NCI-H526 treated with DMSO at 0.1 percent for 48 hours (cell line): Measurements from ENCODE around the gene PSMD11.
"Not testable (repeated sequence)": the region's sequence is repeated elsewhere in the genome, so short reads cannot be mapped to it uniquely, and the experiment has no call there.

ENCODE experiments used
- DNase-seq: peaks from one replicate; lab custom pipeline; 2025; lab: John Stamatoyannopoulos, UW

The PSMD11 gene

GRCh38 chr17:32444301-32445073 lies at the start of gene PSMD11:
Gene PSMD11, plus strand, starts transcription at chr17:32444510. Its CDS starts 14 bp downstream, at chr17:32444524.
- DNase-seq: peak; percentile 92

GRCh38 chr17:32396343-32396742 lies 48.0 kb upstream of the PSMD11 start:
- no peak for DNase-seq

- no peak for DNase-seq
Measured at GRCh38 chr17:32398946-32399345, 45.4 kb upstream of the PSMD11 start.

- not testable (repeated sequence) for DNase-seq
Measured at GRCh38 chr17:32410085-32410484, 34.2 kb upstream of the PSMD11 start.

GRCh38 chr17:32426894-32427293 lies 17.4 kb upstream of the PSMD11 start:
- DNase-seq: no peak

GRCh38 chr17:32429598-32429997 lies 14.7 kb upstream of the PSMD11 start:
- no peak for DNase-seq

- DNase-seq: no peak
Measured at GRCh38 chr17:32440722-32441121, 3.6 kb upstream of the PSMD11 start.

- DNase-seq: no peak
Measured at GRCh38 chr17:32441886-32442285, 2.4 kb upstream of the PSMD11 start.

GRCh38 chr17:32443827-32444300 lies 446 bp upstream of the PSMD11 start:
- no peak for DNase-seq

GRCh38 chr17:32445074-32445415 lies 735 bp downstream of the PSMD11 start:
- no peak for DNase-seq

- no peak for DNase-seq
Measured at GRCh38 chr17:32445497-32445896, 1.2 kb downstream of the PSMD11 start.

- DNase-seq: no peak
Measured at GRCh38 chr17:32445971-32446370, 1.7 kb downstream of the PSMD11 start.

GRCh38 chr17:32446949-32447348 lies 2.6 kb downstream of the PSMD11 start:
- no peak for DNase-seq

- DNase-seq: no peak
Measured at GRCh38 chr17:32449963-32450362, 5.7 kb downstream of the PSMD11 start.

GRCh38 chr17:32450379-32450778 lies 6.1 kb downstream of the PSMD11 start:
- DNase-seq: not testable (repeated sequence)

GRCh38 chr17:32451879-32452278 lies 7.6 kb downstream of the PSMD11 start:
- DNase-seq: no peak

GRCh38 chr17:32452281-32452680 lies 8.0 kb downstream of the PSMD11 start:
- no peak for DNase-seq

- no peak for DNase-seq
Measured at GRCh38 chr17:32453370-32453769, 9.1 kb downstream of the PSMD11 start.

- DNase-seq: no peak
Measured at GRCh38 chr17:32458371-32458770, 14.1 kb downstream of the PSMD11 start.

- DNase-seq: no peak
Measured at GRCh38 chr17:32460054-32460453, 15.7 kb downstream of the PSMD11 start.

- no peak for DNase-seq
Measured at GRCh38 chr17:32461498-32461852, 17.2 kb downstream of the PSMD11 start.

- DNase-seq: peak; percentile 49
Measured at GRCh38 chr17:32461853-32462617, 17.7 kb downstream of the PSMD11 start.

- DNase-seq: no peak
Measured at GRCh38 chr17:32463304-32463703, 19.0 kb downstream of the PSMD11 start.
